Measurements from ENCODE around the gene CALN1.

The CALN1 gene

GRCh38 chr7:71733107-71733870 lies 678.8 kb downstream of the CALN1 start:
- 0 out of 2 replicates have a peak, but pooled peaks cover 3% of the 10 kb centered on the region for H3K9me3 ChIP-seq
- no peaks in the 10 kb centered on the region for H3K36me3 ChIP-seq
- TF ChIP-seq Cebpa-rat (IDR thresholded peaks at IDR 0.05) = no peak
- no peaks in the 10 kb centered on the region for H3K4me1 ChIP-seq
- H3K27ac ChIP-seq = no peak overlapping the region
- H4K20me1 ChIP-seq = no peaks in the 10 kb centered on the region
- H3K9ac ChIP-seq = no peak overlapping the region
- no peak overlapping the region for H3K4me3 ChIP-seq
- H3K4me2 ChIP-seq = peak overlapping the region; percentile 77
- no peaks in the 10 kb centered on the region for H3K27me3 ChIP-seq

- H3K9me3 ChIP-seq = 0 out of 2 replicates have a peak, but pooled peaks cover 3% of the 10 kb centered on the region
- H3K4me1 ChIP-seq = no peaks in the 10 kb centered on the region
- no peak for TF ChIP-seq Cebpa-rat (IDR thresholded peaks at IDR 0.05)
- no peaks in the 10 kb centered on the region for H3K36me3 ChIP-seq
- H3K27me3 ChIP-seq = no peaks in the 10 kb centered on the region
- no peaks in the 10 kb centered on the region for H4K20me1 ChIP-seq
- no peak overlapping the region for H3K27ac ChIP-seq
- H3K9ac ChIP-seq = no peak overlapping the region
- H3K4me3 ChIP-seq = no peak overlapping the region
- no peak overlapping the region for H3K4me2 ChIP-seq
These were observed 680.4 kb downstream of the CALN1 start for GRCh38 chr7:71731740-71732139.

Measured in BLaER1 (cell line).